HG03457 (cell line): Measurements from ENCODE around the gene TMEM59.
A peak's percentile ranks its signal among the peaks of the same experiment; 100 is the strongest.
"Not testable (repeated sequence)": the region's sequence is repeated elsewhere in the genome, so short reads cannot be mapped to it uniquely, and the experiment has no call there.

ENCODE experiments used
- ATAC-seq: cut with Tn5 transposase; IDR thresholded peaks from one replicate; pipeline ENCODE4 v1.9.1; 2021; ENCODE audit warnings: moderate number of reproducible peaks; ENCODE audit not compliant: unreplicated experiment

TMEM59 gene

DNA sequence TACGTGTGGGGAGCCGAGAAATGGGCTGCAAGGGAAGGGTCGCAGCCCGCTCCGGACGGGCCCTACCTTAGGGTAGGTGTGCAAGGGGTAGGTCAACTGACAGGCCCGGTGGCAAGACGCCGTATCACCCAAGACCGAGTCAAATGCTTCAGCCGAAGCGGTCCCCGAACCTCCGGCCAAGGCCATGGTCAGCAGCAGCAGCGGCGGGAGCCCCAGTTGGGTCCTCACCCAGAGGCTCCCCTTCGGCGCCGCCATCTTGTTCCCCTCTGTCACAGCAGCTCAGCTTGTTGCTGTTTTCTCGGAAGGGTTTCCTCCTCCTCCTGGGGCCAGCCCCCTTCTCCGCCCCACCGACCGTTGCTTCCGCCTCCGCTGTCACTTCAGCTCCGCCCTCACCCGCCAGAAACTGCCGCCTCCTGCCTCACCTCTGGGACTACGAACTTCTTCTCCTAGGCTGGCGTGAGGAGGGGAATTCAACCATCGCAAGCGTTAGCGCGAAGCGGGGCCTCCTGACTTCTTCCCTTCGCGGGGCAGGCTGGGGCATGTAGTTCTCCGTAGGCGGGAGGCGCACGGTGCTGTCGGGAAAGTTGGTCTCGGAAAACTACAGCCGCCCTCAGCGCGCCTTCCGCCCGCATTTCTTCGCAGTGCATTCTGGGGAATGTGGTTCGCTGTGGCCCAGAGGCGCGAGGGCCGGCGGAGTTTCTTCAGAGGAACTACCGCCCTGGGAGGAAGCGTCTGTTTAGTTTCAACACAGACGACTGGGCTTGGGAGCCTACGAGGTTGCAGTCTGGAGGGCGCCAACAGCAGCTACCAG lies at the start of gene TMEM59, which contains the start of gene TCEANC2:
Gene TMEM59 (minus strand): TSS at position 271 of the 811 bp plus-strand sequence. CDS start 16 bp downstream, at position 255.
Gene TCEANC2 (plus strand): TSS at position 675 of the 811 bp plus-strand sequence. CDS start 815 bp downstream, outside the sequence.
- peak; percentile 90 for ATAC-seq

- ATAC-seq: no peak
These were observed 47.5 kb upstream of the TMEM59 start for GRCh38 chr1:54100500-54100899.

GRCh38 chr1:54099061-54099610 lies 46.1 kb upstream of the TMEM59 start:
- no peak for ATAC-seq

DNA sequence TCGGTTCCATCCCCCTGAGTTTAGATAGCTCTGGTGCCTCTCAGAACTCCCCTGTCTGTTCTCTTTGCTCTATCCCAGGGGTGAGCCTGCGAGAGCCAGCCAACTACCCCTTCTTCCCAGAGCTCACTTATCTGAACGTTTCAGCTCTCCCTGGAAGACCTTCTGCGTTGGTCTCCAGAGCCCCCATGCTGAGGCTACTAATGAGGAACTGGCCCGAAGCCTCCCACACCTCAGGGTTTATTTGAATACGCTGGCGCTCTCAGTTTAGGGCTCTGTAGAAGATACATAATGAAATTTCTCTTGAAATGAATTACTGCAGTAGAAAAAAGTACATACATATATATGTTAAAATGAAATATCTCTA lies 43.9 kb upstream of the TMEM59 start:
- ATAC-seq: no peak

- no peak for ATAC-seq
These were observed 43.3 kb upstream of the TMEM59 start for GRCh38 chr1:54096227-54096876.

GRCh38 chr1:54095546-54096226 lies 42.7 kb upstream of the TMEM59 start:
- no peak for ATAC-seq

GRCh38 chr1:54094730-54095105 lies 41.7 kb upstream of the TMEM59 start:
- not testable (repeated sequence) for ATAC-seq

- ATAC-seq: no peak
These were observed 41.2 kb upstream of the TMEM59 start for GRCh38 chr1:54094001-54094729.

GRCh38 chr1:54091666-54092065 lies 38.7 kb upstream of the TMEM59 start:
- no peak for ATAC-seq

DNA sequence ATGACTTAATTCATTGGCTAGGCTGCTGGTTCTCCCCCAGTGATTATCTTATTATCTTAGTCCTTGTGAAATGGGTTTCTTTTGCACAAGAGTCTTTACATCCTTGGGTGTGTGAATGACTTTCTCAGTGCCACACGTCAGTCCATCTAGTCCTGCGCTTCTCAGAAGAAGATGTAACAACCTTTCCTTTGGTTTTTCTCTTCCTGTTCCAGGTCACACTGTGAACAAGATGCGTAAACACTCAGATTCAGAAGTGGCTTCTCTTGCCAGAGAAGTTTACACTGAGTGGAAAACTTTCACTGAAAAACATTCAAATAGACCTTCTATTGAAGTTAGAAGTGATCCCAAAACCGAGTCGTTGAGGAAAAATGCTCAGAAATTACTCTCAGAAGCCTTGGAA lies 35.4 kb upstream of the TMEM59 start:
- no peak for ATAC-seq

DNA sequence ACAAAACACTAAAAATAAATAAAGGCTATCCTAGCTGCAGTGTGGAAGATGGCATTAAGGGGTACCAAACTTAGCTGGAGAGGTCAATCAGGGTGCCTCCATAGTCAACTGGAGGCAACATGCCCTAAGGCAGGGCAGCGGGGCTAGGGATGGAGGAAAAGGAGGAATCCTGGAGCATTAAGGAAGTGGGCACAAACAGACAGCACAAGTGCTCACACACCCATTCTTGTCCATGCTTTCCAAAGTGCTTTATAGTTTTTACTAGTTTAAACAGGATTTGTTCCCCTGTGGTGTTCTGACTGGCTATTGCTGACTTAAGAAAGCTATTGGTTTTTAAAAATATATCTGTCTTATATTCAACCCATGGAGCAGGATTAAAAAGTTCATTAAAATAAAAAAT lies 33.8 kb upstream of the TMEM59 start:
- ATAC-seq: no peak

- ATAC-seq: no peak
These were observed 31.8 kb upstream of the TMEM59 start for GRCh38 chr1:54084794-54085193.

- ATAC-seq: no peak
These were observed 28.6 kb upstream of the TMEM59 start for GRCh38 chr1:54081306-54082270.

DNA sequence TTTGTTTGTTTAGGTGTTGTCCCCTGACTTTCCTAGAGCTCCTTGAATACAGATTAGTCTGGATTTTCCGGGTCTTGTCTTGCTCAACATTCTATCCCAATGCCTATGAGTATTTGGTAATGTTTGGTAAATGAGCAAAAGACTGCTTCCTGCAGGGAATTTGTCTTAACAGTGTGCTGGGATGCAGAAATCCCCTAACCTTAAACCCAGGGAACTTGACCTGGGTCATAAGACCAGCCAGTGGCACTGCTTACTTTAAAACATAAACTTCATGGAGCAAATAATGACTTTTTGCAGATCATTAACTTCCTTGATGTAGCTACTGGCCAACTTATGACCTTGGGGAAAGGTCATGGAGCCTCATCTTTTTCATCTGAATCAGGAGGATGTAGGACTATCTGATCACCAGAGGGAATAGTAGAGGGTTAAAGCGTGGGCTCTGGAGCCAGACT lies 27.6 kb upstream of the TMEM59 start:
- ATAC-seq: no peak

DNA sequence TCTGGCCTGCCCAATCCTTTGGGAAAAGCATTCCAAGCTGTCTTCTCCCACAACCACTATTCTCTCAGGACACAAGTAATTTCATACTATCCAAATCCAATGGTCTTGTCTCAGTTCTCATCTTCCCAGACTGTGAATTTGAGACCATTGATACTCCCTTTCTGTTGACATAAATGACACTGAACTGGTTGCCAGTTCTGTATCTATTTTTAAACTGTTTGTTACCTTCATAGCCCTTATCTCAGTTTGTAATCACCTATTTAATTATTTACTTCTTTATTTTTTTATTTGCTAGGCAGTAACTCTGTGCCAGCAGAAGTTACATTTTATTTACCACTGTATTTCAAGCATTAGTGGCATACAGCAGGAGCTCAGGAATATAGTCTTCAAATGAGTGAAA lies 24.4 kb upstream of the TMEM59 start:
- no peak for ATAC-seq

DNA sequence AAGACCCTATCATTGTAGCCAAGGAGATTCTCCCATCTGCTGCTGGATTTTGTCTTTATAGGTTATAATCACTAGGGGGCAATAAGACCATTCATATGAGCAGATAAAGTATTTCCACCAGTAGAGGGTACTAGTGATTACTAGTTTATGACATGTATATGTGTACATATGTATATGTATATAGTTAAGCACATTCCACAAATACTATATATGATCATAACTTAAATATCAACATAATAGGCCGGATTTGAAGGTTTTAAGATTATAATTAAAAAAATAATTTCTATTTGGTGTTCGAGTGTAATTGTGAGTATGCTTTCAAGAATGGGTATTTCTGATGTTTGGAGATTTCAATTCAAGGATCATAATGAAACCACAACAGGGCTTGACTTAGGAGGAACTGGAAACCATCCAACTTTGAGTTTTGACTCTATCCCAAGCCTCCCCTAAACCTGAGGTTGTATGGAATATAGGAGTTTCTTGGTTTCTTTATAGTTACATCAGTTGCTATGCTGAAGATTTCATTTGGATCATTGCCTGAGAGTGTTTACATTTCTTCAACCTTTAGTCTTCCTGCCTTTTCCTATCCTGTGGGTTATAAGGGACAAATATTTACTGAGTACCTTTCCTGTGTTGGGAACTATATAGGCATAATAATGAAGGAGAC lies 17.3 kb upstream of the TMEM59 start:
- ATAC-seq: no peak

GRCh38 chr1:54069791-54070170 lies 16.8 kb upstream of the TMEM59 start:
- no peak for ATAC-seq

- ATAC-seq: no peak
These were observed 11.3 kb upstream of the TMEM59 start for GRCh38 chr1:54064299-54064698.

- ATAC-seq: no peak
These were observed 1.4 kb upstream of the TMEM59 start for GRCh38 chr1:54054438-54054749.
